Neutrophil (primary cell): ENCODE results near the gene HSD3B1.
"Not testable (repeated sequence)": the region's sequence is repeated elsewhere in the genome, so short reads cannot be mapped to it uniquely, and the experiment has no call there.

Experiments
- H3K27ac ChIP-seq: fragments of 200-600 bp; sonication (generic); 2 replicates; pipeline ENCODE4 v1.5.1; 2016; ENCODE audit warnings: mild to moderate bottlenecking, moderate library complexity
- H3K27me3 ChIP-seq: fragments of 200-600 bp; sonication (generic); 2 replicates; pipeline ENCODE4 v1.6.0; 2016; ENCODE audit warnings: mild to moderate bottlenecking
- H3K36me3 ChIP-seq: fragments of 200-600 bp; sonication (generic); 2 replicates; pipeline ENCODE4 v1.5.1; 2017
- H3K4me1 ChIP-seq, 2 experiments: fragments of 200-600 bp in 1 of 2; sonication (generic) in 1 of 2; 1 replicate in 1 of 2; 2 replicates in 1 of 2; pipeline versions ENCODE4 v1.5.1 to v1.6.1; 2013 to 2016; ENCODE audit warnings: low read depth in 1 of 2, low read length in 1 of 2, mild to moderate bottlenecking in 1 of 2, moderate library complexity in 1 of 2; ENCODE audit not compliant: control insufficient read depth in 1 of 2, insufficient read depth in 1 of 2
- H3K4me3 ChIP-seq, 2 experiments: fragments of 200-600 bp in 1 of 2; sonication (generic) in 1 of 2; 1 replicate in 1 of 2; 2 replicates in 1 of 2; pipeline ENCODE4 v1.5.1; 2013 to 2016; ENCODE audit warnings: low read depth in 1 of 2, low read length in 1 of 2, mild to moderate bottlenecking in 1 of 2, moderate library complexity in 1 of 2
- H3K9me3 ChIP-seq: fragments of 200-600 bp; sonication (generic); 2 replicates; pipeline ENCODE4 v1.5.1; 2016
- TF ChIP-seq, protein P1 (sequence below): fragments of 200-600 bp; sonication (generic); IDR thresholded peaks from 2 replicates; pipeline ENCODE4 v1.5.1; 2016; ENCODE audit warnings: antibody characterized with exemption

Gene HSD3B1

DNA sequence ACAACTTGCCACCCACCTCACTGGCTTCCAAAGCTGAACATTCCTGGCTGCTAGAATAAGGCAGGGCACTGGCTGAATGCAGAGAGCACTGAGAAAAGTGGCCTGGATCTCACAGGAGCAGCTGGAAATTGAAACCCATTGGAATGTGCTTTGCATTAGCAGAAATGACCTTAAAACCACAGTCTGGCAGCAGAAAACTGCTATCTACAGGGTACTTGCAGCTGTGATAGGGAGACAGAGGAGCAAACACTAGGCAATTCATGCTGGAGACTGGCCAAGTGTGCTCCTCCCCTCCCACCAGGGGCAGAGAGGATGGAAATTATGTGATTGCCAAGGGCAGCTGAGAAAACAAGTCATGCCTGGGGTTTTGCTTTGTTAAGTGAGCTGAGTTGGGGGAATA lies 47.2 kb downstream of the HSD3B1 start:
- Histone ChIP-seq H3K9me3 (no peaks in the 10 kb centered on the region), H3K27ac (no peak overlapping the region), H3K36me3 (no peaks in the 10 kb centered on the region), H3K4me3 (no peak overlapping the region), H3K4me1 (no peaks in the 10 kb centered on the region), H3K27me3 (no peaks in the 10 kb centered on the region)
- TF ChIP-seq, protein P1, sequence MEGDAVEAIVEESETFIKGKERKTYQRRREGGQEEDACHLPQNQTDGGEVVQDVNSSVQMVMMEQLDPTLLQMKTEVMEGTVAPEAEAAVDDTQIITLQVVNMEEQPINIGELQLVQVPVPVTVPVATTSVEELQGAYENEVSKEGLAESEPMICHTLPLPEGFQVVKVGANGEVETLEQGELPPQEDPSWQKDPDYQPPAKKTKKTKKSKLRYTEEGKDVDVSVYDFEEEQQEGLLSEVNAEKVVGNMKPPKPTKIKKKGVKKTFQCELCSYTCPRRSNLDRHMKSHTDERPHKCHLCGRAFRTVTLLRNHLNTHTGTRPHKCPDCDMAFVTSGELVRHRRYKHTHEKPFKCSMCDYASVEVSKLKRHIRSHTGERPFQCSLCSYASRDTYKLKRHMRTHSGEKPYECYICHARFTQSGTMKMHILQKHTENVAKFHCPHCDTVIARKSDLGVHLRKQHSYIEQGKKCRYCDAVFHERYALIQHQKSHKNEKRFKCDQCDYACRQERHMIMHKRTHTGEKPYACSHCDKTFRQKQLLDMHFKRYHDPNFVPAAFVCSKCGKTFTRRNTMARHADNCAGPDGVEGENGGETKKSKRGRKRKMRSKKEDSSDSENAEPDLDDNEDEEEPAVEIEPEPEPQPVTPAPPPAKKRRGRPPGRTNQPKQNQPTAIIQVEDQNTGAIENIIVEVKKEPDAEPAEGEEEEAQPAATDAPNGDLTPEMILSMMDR: no peak

DNA sequence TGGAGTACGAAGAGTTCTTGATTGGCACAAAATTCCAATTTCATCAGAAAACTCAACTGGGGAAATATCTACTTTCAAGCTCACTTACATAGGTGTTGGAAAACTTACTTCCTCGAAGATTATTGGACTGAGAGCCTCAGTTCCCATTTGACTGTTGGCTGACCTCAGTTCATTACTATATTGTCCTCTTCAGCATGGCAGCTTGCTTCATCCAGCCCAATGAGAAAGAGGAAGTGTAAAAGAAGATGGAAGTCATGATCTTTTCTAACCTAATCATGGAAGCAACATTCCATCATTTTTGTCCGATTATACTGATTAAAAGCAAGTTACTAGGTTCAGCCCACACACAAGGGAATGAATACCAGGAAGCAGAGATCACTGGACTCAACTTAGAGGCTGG lies 49.4 kb downstream of the HSD3B1 start:
- Histone ChIP-seq H3K4me1 (no peaks in the 10 kb centered on the region), H3K4me3 (no peak overlapping the region), H3K9me3 (no peaks in the 10 kb centered on the region), H3K27ac (no peak overlapping the region), H3K27me3 (no peaks in the 10 kb centered on the region), H3K36me3 (no peaks in the 10 kb centered on the region)
- TF ChIP-seq, protein P1: no peak

DNA sequence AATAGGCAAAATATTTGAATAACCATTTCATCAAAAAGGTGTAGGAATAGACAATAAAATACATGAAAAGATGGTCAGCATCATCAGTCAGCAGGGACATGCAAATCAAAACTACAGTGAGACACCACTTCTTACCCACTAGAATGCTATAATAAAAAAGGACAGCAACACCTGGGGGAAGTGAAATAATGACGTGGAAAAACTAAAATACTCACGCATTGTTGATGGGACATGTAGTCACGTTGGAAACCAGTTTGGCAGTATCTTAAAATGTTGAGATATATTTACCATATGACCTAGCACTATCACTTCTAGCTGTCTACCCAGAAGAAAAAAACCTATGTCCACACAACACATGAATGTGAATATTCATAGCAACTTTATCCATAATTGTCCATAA lies 53.4 kb downstream of the HSD3B1 start:
- not testable (repeated sequence) for H3K27ac ChIP-seq, H3K36me3 ChIP-seq, H3K9me3 ChIP-seq, H3K27me3 ChIP-seq, H3K4me3 ChIP-seq
- H3K4me1 ChIP-seq: peaks cover 10 to 11% of the 10 kb centered on the region in 2 experiments

DNA sequence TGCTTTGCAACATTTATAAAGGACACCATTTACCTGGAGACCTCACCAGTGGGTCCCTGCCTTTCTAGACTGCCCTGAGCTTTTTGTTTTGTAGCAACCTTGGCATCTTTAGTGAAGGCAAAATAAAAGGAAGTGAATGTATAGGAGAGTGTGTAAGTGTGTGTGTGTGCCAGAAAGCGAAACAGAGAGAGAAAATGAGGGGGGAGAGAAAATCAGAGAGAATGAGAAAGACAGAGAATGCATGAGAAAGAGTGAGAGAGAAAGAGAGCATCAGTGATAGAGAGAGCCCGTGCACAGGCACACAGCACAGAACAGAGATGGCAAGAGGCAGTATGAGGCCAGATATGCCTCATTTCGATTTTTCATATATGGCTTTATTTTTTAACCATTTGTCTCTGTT lies 57.5 kb downstream of the HSD3B1 start:
- H3K4me1 ChIP-seq: peaks cover 36 to 45% of the 10 kb centered on the region in 2 experiments
- H3K27ac ChIP-seq: peak overlapping the region; percentile 62
- no peaks in the 10 kb centered on the region for H3K36me3 ChIP-seq
- no peaks in the 10 kb centered on the region for H3K27me3 ChIP-seq
- H3K4me3 ChIP-seq: no peak overlapping the region
- TF ChIP-seq, protein P1: no peak
- H3K9me3 ChIP-seq: no peaks in the 10 kb centered on the region
